Parathyroid adenoma (tissue), 2 donors: ENCODE data around the gene PDPK1.
"Not testable (repeated sequence)": the region's sequence is repeated elsewhere in the genome, so short reads cannot be mapped to it uniquely, and the experiment has no call there.

ENCODE experiments used
- H2AFZ ChIP-seq: fragments of 300-600 bp; sonication (generic); one replicate; pipeline ENCODE4 v1.7.0; 2017; ENCODE audit warnings: antibody characterized with exemption, mild to moderate bottlenecking
- H3K27ac ChIP-seq: fragments of 300-600 bp; sonication (generic); one replicate; pipeline ENCODE4 v1.7.0; 2017
- H3K27me3 ChIP-seq: fragments of 300-600 bp; sonication (generic); one replicate; pipeline ENCODE4 v1.7.0; 2017; ENCODE audit warnings: low read length; ENCODE audit not compliant: control insufficient read depth, insufficient read depth
- H3K36me3 ChIP-seq: fragments of 300-600 bp; sonication (generic); one replicate; pipeline ENCODE4 v1.7.0; 2017; ENCODE audit warnings: low read length; ENCODE audit not compliant: control insufficient read depth, insufficient read depth
- H3K4me1 ChIP-seq: fragments of 300-600 bp; sonication (generic); one replicate; pipeline ENCODE4 v1.7.0; 2017; ENCODE audit warnings: control low read depth
- H3K4me2 ChIP-seq: fragments of 300-600 bp; sonication (generic); one replicate; pipeline ENCODE4 v1.7.0; 2017; ENCODE audit warnings: low read length
- H3K4me3 ChIP-seq: fragments of 300-600 bp; sonication (generic); one replicate; pipeline ENCODE4 v1.7.0; 2017; ENCODE audit warnings: low read depth, low read length
- H3K79me2 ChIP-seq: fragments of 300-600 bp; sonication (generic); one replicate; pipeline ENCODE4 v1.7.0; 2017; ENCODE audit warnings: control low read depth
- H3K9ac ChIP-seq: fragments of 300-600 bp; sonication (generic); one replicate; pipeline ENCODE4 v1.7.0; 2017; ENCODE audit warnings: mild to moderate bottlenecking
- H3K9me3 ChIP-seq: fragments of 300-600 bp; sonication (generic); one replicate; pipeline ENCODE4 v1.7.0; 2017; ENCODE audit warnings: low read length; ENCODE audit not compliant: control insufficient read depth
- donor health status: primary hyperparathyroidism.

Gene PDPK1

GRCh38 chr16:2627075-2627474 is 89.3 kb downstream of the PDPK1 start:
- not testable (repeated sequence) for H3K27me3 ChIP-seq, H2AFZ ChIP-seq, H3K9ac ChIP-seq, H3K27ac ChIP-seq, H3K4me2 ChIP-seq, H3K4me1 ChIP-seq, H3K9me3 ChIP-seq, H3K4me3 ChIP-seq, H3K36me3 ChIP-seq, H3K79me2 ChIP-seq

DNA sequence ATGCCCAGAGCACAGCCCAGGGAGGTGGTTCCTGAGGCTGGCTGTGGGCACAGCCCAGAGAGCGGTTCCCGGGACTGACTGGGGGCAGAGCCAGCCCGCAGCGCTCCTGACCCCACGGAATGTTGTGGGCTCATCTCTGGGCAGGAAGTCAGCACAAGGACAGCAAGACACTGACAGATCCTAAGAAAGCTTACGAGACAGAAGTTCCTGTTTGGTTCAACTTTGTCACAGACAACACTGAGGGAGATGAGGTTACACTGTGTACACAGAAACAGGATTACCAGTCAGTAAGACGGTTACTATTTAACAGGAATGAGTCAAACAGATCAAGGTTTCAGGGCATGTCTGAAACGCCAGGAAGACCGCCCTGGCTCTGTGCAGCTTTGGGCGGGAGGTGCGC is 93.4 kb downstream of the PDPK1 start:
- not testable (repeated sequence) for H3K27ac ChIP-seq, H2AFZ ChIP-seq, H3K9me3 ChIP-seq, H3K9ac ChIP-seq, H3K79me2 ChIP-seq, H3K4me3 ChIP-seq, H3K4me1 ChIP-seq, H3K4me2 ChIP-seq, H3K27me3 ChIP-seq, H3K36me3 ChIP-seq

- not testable (repeated sequence) for H3K9me3 ChIP-seq, H3K36me3 ChIP-seq, H3K4me3 ChIP-seq, H3K9ac ChIP-seq, H3K27me3 ChIP-seq, H3K4me2 ChIP-seq, H3K79me2 ChIP-seq, H3K4me1 ChIP-seq, H3K27ac ChIP-seq, H2AFZ ChIP-seq
Observed at GRCh38 chr16:2632291-2632690, 94.5 kb downstream of the PDPK1 start.

DNA sequence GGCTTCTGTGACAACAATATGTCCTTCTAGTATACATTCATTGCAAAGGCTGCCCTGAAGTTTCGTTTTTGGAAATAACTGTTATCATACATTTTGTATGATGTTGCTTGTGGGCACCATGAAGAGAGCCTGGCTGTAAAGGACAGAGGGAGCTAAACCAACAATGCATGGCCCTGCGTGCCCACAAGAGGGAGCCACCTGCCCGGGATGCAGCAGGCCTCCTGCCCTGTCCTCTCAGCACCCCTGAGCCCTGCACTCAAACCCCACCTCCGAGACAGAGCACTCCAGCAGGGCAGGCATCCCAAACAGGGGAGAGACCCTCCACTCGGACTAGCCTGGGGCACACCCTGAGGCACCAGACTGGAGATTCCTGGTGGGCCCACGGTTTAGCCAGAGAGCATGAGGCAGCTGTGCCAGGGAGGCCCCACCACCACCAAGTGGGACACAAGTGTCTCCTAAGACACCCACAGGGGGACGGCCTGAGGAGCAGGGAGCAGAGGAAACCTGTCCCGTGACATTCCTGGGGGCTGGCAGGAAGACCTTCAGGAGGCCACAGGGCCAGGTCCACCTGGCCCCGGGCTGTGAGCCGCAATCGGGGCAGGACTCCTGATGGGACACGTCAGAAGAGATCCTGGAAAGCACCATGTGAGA is 101.4 kb downstream of the PDPK1 start:
- H3K27ac ChIP-seq, H3K4me3 ChIP-seq, H3K36me3 ChIP-seq, H3K9me3 ChIP-seq, H3K9ac ChIP-seq, H3K27me3 ChIP-seq, H3K4me2 ChIP-seq, H2AFZ ChIP-seq, H3K79me2 ChIP-seq, H3K4me1 ChIP-seq: not testable (repeated sequence)

- not testable (repeated sequence) for H3K27ac ChIP-seq, H3K4me2 ChIP-seq
Observed at GRCh38 chr16:2639722-2640072, 101.9 kb downstream of the PDPK1 start.

DNA sequence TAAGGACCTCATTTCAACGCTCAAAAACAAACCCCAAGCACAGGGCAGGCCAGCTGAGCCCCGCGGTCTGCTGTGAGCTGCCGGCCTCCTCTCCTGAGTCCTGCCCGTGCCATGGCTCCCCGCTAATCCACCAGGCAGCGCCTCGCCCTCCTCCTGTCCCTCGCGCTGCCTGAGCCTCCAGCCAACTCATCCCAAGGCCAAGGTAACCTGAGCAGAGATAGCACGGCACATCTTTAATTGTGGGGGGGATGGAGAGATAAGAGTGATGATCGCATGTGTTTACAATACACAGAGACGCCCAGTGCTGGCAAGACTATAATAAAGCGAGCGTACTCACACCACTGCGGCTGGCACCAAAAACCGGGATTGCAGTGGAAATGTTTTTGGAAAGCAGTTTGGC is 104.7 kb downstream of the PDPK1 start:
- H3K4me2 ChIP-seq, H3K27ac ChIP-seq, H3K36me3 ChIP-seq, H3K27me3 ChIP-seq, H3K9ac ChIP-seq, H3K9me3 ChIP-seq, H3K4me1 ChIP-seq, H3K4me3 ChIP-seq, H3K79me2 ChIP-seq, H2AFZ ChIP-seq: not testable (repeated sequence)

More at GRCh38 chr16:2639722-2640072, 101.9 kb downstream of the PDPK1 start:
- H3K4me1 ChIP-seq, H3K9ac ChIP-seq, H3K9me3 ChIP-seq, H3K27me3 ChIP-seq, H3K36me3 ChIP-seq, H2AFZ ChIP-seq, H3K79me2 ChIP-seq, H3K4me3 ChIP-seq: not testable (repeated sequence)

- H3K79me2 ChIP-seq = not testable (repeated sequence)
Observed at GRCh38 chr16:2644754-2645453, 107.1 kb downstream of the PDPK1 start.

GRCh38 chr16:2651268-2651871 is 113.5 kb downstream of the PDPK1 start:
- not testable (repeated sequence) for H3K27ac ChIP-seq, H3K79me2 ChIP-seq, H3K9me3 ChIP-seq, H3K4me3 ChIP-seq, H3K4me1 ChIP-seq, H3K36me3 ChIP-seq, H3K27me3 ChIP-seq, H3K4me2 ChIP-seq, H2AFZ ChIP-seq, H3K9ac ChIP-seq

More at GRCh38 chr16:2644754-2645453, 107.1 kb downstream of the PDPK1 start:
- H3K27ac ChIP-seq, H2AFZ ChIP-seq, H3K4me2 ChIP-seq, H3K27me3 ChIP-seq, H3K4me1 ChIP-seq, H3K4me3 ChIP-seq, H3K9me3 ChIP-seq, H3K9ac ChIP-seq, H3K36me3 ChIP-seq: not testable (repeated sequence)
